A673 (cell line): ENCODE results near the gene PAXX. TPM values are rescaled to one million over a fixed set of nuclear protein-coding genes. Genes with fewer than 3 reads are reported as not detected.

Experiments
- BruUV-seq: library from RNA; stranded (reverse); fragments of 400-500 nt; replicated peaks from 2 replicates; lab custom pipeline; 2021; lab: Mats Ljungman, UMichigan
- CTCF ChIA-PET: fragments of 300-600 bp; sonication (Branson Sonifier 250); formaldehyde crosslinking; loops from one replicate; lab custom pipeline; 2022; ENCODE audit warnings: antibody characterized with exemption; lab: Charles Lee
- POLR2A ChIA-PET: fragments of 300-600 bp; sonication (Branson Sonifier 250); formaldehyde crosslinking; loops from one replicate; lab custom pipeline; 2022; ENCODE audit warnings: antibody characterized with exemption; ENCODE audit not compliant: low non-redundant PET; lab: Charles Lee
- DNase-seq: peaks from one replicate; pipeline ENCODE4 v3.0.0-alpha.2; 2015; ENCODE audit warnings: low spot score
- H3K27ac ChIP-seq: fragments of 200-600 bp; sonication (generic); 2 replicates; pipeline ENCODE4 v1.5.1; 2016; ENCODE audit warnings: mixed run types, low read depth, mild to moderate bottlenecking, mixed read lengths, antibody characterized with exemption, low read length; ENCODE audit not compliant: poor library complexity, severe bottlenecking
- H3K27me3 ChIP-seq: fragments of 200-600 bp; sonication (generic); replicated peaks from 2 replicates; pipeline ENCODE4 v1.6.1; 2017; ENCODE audit warnings: mixed run types, low read depth, mild to moderate bottlenecking, mixed read lengths, antibody characterized with exemption, low read length; ENCODE audit not compliant: insufficient read depth, poor library complexity
- H3K36me3 ChIP-seq: fragments of 200-600 bp; sonication (generic); 2 replicates; pipeline ENCODE4 v1.6.1; 2016; ENCODE audit warnings: mixed run types, mild to moderate bottlenecking, mixed read lengths, antibody characterized with exemption, low read length; ENCODE audit not compliant: insufficient read depth, poor library complexity, severe bottlenecking
- H3K4me1 ChIP-seq: fragments of 200-600 bp; sonication (generic); 2 replicates; pipeline ENCODE4 v1.6.1; 2017; ENCODE audit warnings: mixed run types, mild to moderate bottlenecking, mixed read lengths, antibody characterized with exemption, low read length; ENCODE audit not compliant: insufficient read depth, poor library complexity, severe bottlenecking
- H3K4me3 ChIP-seq: fragments of 200-600 bp; sonication (generic); 2 replicates; pipeline ENCODE4 v1.5.1; 2016; ENCODE audit warnings: low read depth, mixed run types, mild to moderate bottlenecking, mixed read lengths, low read length; ENCODE audit not compliant: poor library complexity, severe bottlenecking
- H3K9me3 ChIP-seq: fragments of 200-600 bp; sonication (generic); 2 replicates; pipeline ENCODE4 v1.6.1; 2016; ENCODE audit warnings: mixed run types, low read depth, mild to moderate bottlenecking, mixed read lengths, antibody characterized with exemption, low read length; ENCODE audit not compliant: poor library complexity, severe bottlenecking
- EZH2 ChIP-seq: fragments of 200-600 bp; sonication (generic); IDR thresholded peaks from 2 replicates; pipeline ENCODE4 v1.6.1; 2017; ENCODE audit warnings: borderline replicate concordance, low read depth, mild to moderate bottlenecking, mixed read lengths, antibody characterized with exemption, low read length; ENCODE audit not compliant: poor library complexity, severe bottlenecking
- intact Hi-C: fragments of 100-400 bp; cut with micrococcal nuclease; formaldehyde crosslinking; loops from one replicate; pipeline ENCODE4 v1.10.0; 2022; ENCODE audit not compliant: unreplicated experiment
- total RNA-seq: library from RNA; stranded (reverse); gene quantifications from 2 replicates; pipeline ENCODE4 v1.2.3, GENCODE V29; 2021
- TF ChIP-seq, protein P1 (sequence below): fragments of 300-800, 200-600 bp; sonication (generic); conservative IDR thresholded peaks from 2 replicates; pipeline ENCODE4 v1.5.1; 2017; ENCODE audit warnings: low read depth, mild to moderate bottlenecking, antibody characterized with exemption, low read length, moderate library complexity, mixed read lengths

Gene PAXX
- total RNA-seq, 1 experiment from 2014 or later, result 91.5 TPM

- intact Hi-C loops, result no loop called here
- Histone ChIP-seq H3K36me3 (peaks cover 7% of the 10 kb centered on the region), H3K4me3 (no peak overlapping the region), H3K9me3 (no peaks in the 10 kb centered on the region), H3K4me1 (peaks cover 26% of the 10 kb centered on the region), H3K27me3 (no peaks in the 10 kb centered on the region), H3K27ac (no peak overlapping the region)
- TF ChIP-seq, protein P1, sequence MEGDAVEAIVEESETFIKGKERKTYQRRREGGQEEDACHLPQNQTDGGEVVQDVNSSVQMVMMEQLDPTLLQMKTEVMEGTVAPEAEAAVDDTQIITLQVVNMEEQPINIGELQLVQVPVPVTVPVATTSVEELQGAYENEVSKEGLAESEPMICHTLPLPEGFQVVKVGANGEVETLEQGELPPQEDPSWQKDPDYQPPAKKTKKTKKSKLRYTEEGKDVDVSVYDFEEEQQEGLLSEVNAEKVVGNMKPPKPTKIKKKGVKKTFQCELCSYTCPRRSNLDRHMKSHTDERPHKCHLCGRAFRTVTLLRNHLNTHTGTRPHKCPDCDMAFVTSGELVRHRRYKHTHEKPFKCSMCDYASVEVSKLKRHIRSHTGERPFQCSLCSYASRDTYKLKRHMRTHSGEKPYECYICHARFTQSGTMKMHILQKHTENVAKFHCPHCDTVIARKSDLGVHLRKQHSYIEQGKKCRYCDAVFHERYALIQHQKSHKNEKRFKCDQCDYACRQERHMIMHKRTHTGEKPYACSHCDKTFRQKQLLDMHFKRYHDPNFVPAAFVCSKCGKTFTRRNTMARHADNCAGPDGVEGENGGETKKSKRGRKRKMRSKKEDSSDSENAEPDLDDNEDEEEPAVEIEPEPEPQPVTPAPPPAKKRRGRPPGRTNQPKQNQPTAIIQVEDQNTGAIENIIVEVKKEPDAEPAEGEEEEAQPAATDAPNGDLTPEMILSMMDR, result no peak
- no peak for TF ChIP-seq EZH2
- ChIA-PET CTCF (no interaction called here), POLR2A (no interaction called here)
- BruUV-seq, result no TSS peak
- no peak for DNase-seq
These were observed 2.1 kb downstream of the PAXX start for GRCh38 chr9:136994180-136994887.

GRCh38 chr9:136994888-136995230 is 2.6 kb downstream of the PAXX start:
- ChIA-PET POLR2A (no interaction called here), CTCF (no interaction called here)
- no peaks in the 10 kb centered on the region for H3K9me3 ChIP-seq
- no peak for DNase-seq
- intact Hi-C loops, result no loop called here
- no peak overlapping the region for H3K4me3 ChIP-seq
- H3K27ac ChIP-seq, result no peak overlapping the region
- no TSS peak for BruUV-seq
- H3K27me3 ChIP-seq, result no peaks in the 10 kb centered on the region
- H3K36me3 ChIP-seq, result peaks cover 7% of the 10 kb centered on the region
- TF ChIP-seq, protein P1, result no peak
- TF ChIP-seq EZH2, result no peak
- peaks cover 26% of the 10 kb centered on the region for H3K4me1 ChIP-seq

DNA sequence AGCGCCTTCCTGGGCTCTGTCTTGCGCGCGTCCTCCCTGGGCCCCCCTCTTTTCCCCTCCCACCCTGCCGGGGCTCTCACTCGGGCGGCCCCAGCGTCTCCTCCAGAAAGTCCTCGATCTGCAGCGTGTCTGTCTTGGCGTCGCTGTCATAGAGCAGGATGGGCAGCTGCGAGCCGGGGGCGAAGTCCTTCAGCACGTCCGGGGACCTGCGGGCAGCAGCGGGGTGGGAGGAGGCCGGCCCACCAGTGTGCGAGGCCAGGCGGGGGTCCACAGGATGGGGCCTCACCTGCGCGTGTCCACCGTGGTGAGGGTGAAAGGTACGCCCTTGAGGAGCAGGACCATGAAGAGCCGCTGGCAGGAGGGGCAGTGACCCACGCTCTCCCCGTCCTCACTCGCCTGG is 3.1 kb downstream of the PAXX start:
- Histone ChIP-seq H3K9me3 (no peaks in the 10 kb centered on the region), H3K27me3 (no peaks in the 10 kb centered on the region), H3K4me3 (no peak overlapping the region), H3K27ac (no peak overlapping the region), H3K36me3 (peaks cover 7% of the 10 kb centered on the region), H3K4me1 (peaks cover 26% of the 10 kb centered on the region)
- DNase-seq, result no peak
- ChIA-PET CTCF (no interaction called here), POLR2A (interaction anchor here (0.6 kb wide), 1 partner anchor 109 kb away, joined by 7 read pairs; the partner anchor contains the start of gene TRAF2)
- BruUV-seq, result no TSS peak
- intact Hi-C loops, result no loop called here
- TF ChIP-seq EZH2, result no peak
- TF ChIP-seq, protein P1, result no peak
